Measurements from ENCODE around the gene EXPH5. TPM values are rescaled to one million over a fixed set of nuclear protein-coding genes. Genes with fewer than 3 reads are reported as not detected.
"Not testable (repeated sequence)": the region's sequence is repeated elsewhere in the genome, so short reads cannot be mapped to it uniquely, and the experiment has no call there.

EXPH5 gene
- total and polyA plus RNA-seq, 2 donors (not counting 1 experiment from before 2014, with no cell fraction given), result 0.12 to 0.37 TPM

GRCh38 chr11:108586600-108586999, 7.0 kb downstream of the EXPH5 start:
- Histone ChIP-seq H3K9ac (ENCODE audit: low read length) (no peak overlapping the region), H3K4me2 (replicated peaks; ENCODE audit: low read depth, low read length, poor library complexity, severe bottlenecking) (no peak overlapping the region), H2AFZ (ENCODE audit: insufficient read depth, low read depth, low read length, poor library complexity, severe bottlenecking) (no peak overlapping the region), H3K27ac (ENCODE audit: low read length in 2 of 2) (no peak overlapping the region), H4K20me1 (ENCODE audit: control insufficient read depth, insufficient read depth, low read length, poor library complexity, severe bottlenecking) (no peaks in the 10 kb centered on the region), H3K9me3 (ENCODE audit: control extremely low read depth in 1 of 3, control insufficient read depth in 2 of 3, insufficient read depth in 1 of 3, low read length in 2 of 3) (no peaks in the 10 kb centered on the region), H3K79me2 (ENCODE audit: control insufficient read depth, insufficient read depth, low read length) (no peaks in the 10 kb centered on the region), H3K4me1 (ENCODE audit: control insufficient read depth in 2 of 2, insufficient read depth in 2 of 2, low read length in 2 of 2) (no peaks in the 10 kb centered on the region), H3K36me3 (replicated peaks in 1 of 2; ENCODE audit: control extremely low read depth in 1 of 2, control insufficient read depth in 1 of 2, extremely low read depth in 1 of 2, insufficient read depth in 2 of 2, low read length in 1 of 2) (no peaks in the 10 kb centered on the region), H3K4me3 (ENCODE audit: control extremely low read depth in 1 of 5, extremely low read depth in 1 of 5, insufficient read depth in 1 of 5, low read depth in 2 of 5, low read length in 4 of 5) (no peak overlapping the region), H3K27me3 (replicated peaks in 1 of 4; ENCODE audit: control extremely low read depth in 1 of 4, control insufficient read depth in 3 of 4, insufficient read depth in 4 of 4, low read length in 3 of 4) (peaks cover 0 to 4% (median 0%) of the 10 kb centered on the region in 4 experiments)
- Mint-ChIP-seq H3K4me3 (no peak overlapping the region), H3K27me3 (peaks cover 12% of the 10 kb centered on the region), H3K9me3 (ENCODE audit: insufficient read depth) (no peaks in the 10 kb centered on the region), H3K4me1 (no peaks in the 10 kb centered on the region), H3K27ac (no peak overlapping the region)
- ATAC-seq (ENCODE audit: low read depth) (no peak), DNase-seq (no peak)
- TF ChIP-seq EZH2 (IDR thresholded peaks at IDR 0.05; ENCODE audit: borderline replicate concordance, insufficient read depth, low read depth, low read length, poor library complexity, severe bottlenecking), result no peak
- TF ChIP-seq, protein P1, sequence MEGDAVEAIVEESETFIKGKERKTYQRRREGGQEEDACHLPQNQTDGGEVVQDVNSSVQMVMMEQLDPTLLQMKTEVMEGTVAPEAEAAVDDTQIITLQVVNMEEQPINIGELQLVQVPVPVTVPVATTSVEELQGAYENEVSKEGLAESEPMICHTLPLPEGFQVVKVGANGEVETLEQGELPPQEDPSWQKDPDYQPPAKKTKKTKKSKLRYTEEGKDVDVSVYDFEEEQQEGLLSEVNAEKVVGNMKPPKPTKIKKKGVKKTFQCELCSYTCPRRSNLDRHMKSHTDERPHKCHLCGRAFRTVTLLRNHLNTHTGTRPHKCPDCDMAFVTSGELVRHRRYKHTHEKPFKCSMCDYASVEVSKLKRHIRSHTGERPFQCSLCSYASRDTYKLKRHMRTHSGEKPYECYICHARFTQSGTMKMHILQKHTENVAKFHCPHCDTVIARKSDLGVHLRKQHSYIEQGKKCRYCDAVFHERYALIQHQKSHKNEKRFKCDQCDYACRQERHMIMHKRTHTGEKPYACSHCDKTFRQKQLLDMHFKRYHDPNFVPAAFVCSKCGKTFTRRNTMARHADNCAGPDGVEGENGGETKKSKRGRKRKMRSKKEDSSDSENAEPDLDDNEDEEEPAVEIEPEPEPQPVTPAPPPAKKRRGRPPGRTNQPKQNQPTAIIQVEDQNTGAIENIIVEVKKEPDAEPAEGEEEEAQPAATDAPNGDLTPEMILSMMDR (IDR thresholded peaks at IDR 0.05), result no peak
- intact Hi-C loops (cut with micrococcal nuclease), result no loop called here
- CTCF ChIA-PET, result no interaction called here
- POLR2A ChIA-PET, result no interaction called here
- WGBS (ENCODE audit: insufficient coverage), result no CpG with 5 or more reads among the region's 3 CpGs

GRCh38 chr11:108586185-108586584, 7.4 kb downstream of the EXPH5 start:
- DNase-seq; H3K9me3 ChIP-seq (ENCODE audit: control extremely low read depth in 1 of 3, control insufficient read depth in 2 of 3, insufficient read depth in 1 of 3, low read length in 2 of 3); H3K9ac ChIP-seq (ENCODE audit: low read length); intact Hi-C loops (cut with micrococcal nuclease); H4K20me1 ChIP-seq (ENCODE audit: control insufficient read depth, insufficient read depth, low read length, poor library complexity, severe bottlenecking); H3K27ac Mint-ChIP-seq; H3K4me1 Mint-ChIP-seq; H2AFZ ChIP-seq (ENCODE audit: insufficient read depth, low read depth, low read length, poor library complexity, severe bottlenecking); H3K36me3 ChIP-seq (replicated peaks in 1 of 2; ENCODE audit: control extremely low read depth in 1 of 2, control insufficient read depth in 1 of 2, extremely low read depth in 1 of 2, insufficient read depth in 2 of 2, low read length in 1 of 2); H3K4me3 Mint-ChIP-seq; H3K27ac ChIP-seq (ENCODE audit: low read length in 2 of 2); CTCF ChIA-PET; H3K4me3 ChIP-seq (ENCODE audit: control extremely low read depth in 1 of 5, extremely low read depth in 1 of 5, insufficient read depth in 1 of 5, low read depth in 2 of 5, low read length in 4 of 5); H3K4me1 ChIP-seq (ENCODE audit: control insufficient read depth in 2 of 2, insufficient read depth in 2 of 2, low read length in 2 of 2); H3K9me3 Mint-ChIP-seq (ENCODE audit: insufficient read depth); H3K27me3 ChIP-seq (replicated peaks in 1 of 4; ENCODE audit: control extremely low read depth in 1 of 4, control insufficient read depth in 3 of 4, insufficient read depth in 4 of 4, low read length in 3 of 4); H3K4me2 ChIP-seq (replicated peaks; ENCODE audit: low read depth, low read length, poor library complexity, severe bottlenecking); ATAC-seq (ENCODE audit: low read depth); POLR2A ChIA-PET; H3K79me2 ChIP-seq (ENCODE audit: control insufficient read depth, insufficient read depth, low read length): not testable (repeated sequence)
- peaks cover 11% of the 10 kb centered on the region for H3K27me3 Mint-ChIP-seq
- WGBS (ENCODE audit: insufficient coverage), result 100% methylated on average over 2 of the region's 4 CpGs
